WTC11 (cell line): ENCODE measurements around the gene LZTS2. TPM values are rescaled to one million over a fixed set of nuclear protein-coding genes. Genes with fewer than 3 reads are reported as not detected.

Experiments used
- ATAC-seq: fragments of 200-7000 bp; cut with Tn5 transposase; 2 replicates; pipeline ENCODE4 v1.10.0; 2021; ENCODE audit warnings: mild to moderate bottlenecking, moderate library complexity
- CTCF ChIA-PET: fragments of 300-600 bp; sonication (Branson Sonifier 250); formaldehyde crosslinking; loops from one replicate; lab custom pipeline; 2021; ENCODE audit warnings: antibody characterized with exemption; lab: Charles Lee
- POLR2A ChIA-PET: fragments of 350-600 bp; sonication (Branson Sonifier 250); formaldehyde crosslinking; loops from one replicate; lab custom pipeline; 2021; ENCODE audit warnings: antibody characterized with exemption; lab: Charles Lee
- DNase-seq: peaks from one replicate; pipeline ENCODE4 v3.0.0; 2021; ENCODE audit warnings: low spot score
- H3K27ac Mint-ChIP-seq: 2 replicates; pipeline ENCODE4 v1.8.0; 2021; ENCODE audit warnings: mixed read lengths
- H3K27me3 Mint-ChIP-seq: 2 replicates; pipeline ENCODE4 v1.8.0; 2021; ENCODE audit warnings: low read depth, mild to moderate bottlenecking, moderate library complexity, mixed read lengths
- H3K36me3 Mint-ChIP-seq: 2 replicates; pipeline ENCODE4 v1.8.0; 2021; ENCODE audit warnings: mixed read lengths
- H3K4me1 Mint-ChIP-seq: 2 replicates; pipeline ENCODE4 v1.8.0; 2022; ENCODE audit warnings: mixed read lengths
- H3K4me3 Mint-ChIP-seq: 2 replicates; pipeline ENCODE4 v1.8.0; 2021; ENCODE audit warnings: mild to moderate bottlenecking, moderate library complexity, mixed read lengths
- H3K9me3 Mint-ChIP-seq: 2 replicates; pipeline ENCODE4 v1.8.0; 2021; ENCODE audit warnings: mixed read lengths
- CBFB ChIP-seq: sonication (generic); formaldehyde crosslinking; IDR thresholded peaks from 2 replicates; pipeline ENCODE4 v1.8.1; 2022; ENCODE audit warnings: mild to moderate bottlenecking, low read depth, missing genetic modification reagents
- E2F5 ChIP-seq: sonication (generic); formaldehyde crosslinking; IDR thresholded peaks from 2 replicates; pipeline ENCODE4 v1.8.1; 2022; ENCODE audit warnings: mild to moderate bottlenecking, moderate library complexity, missing genetic modification reagents
- ELF4 ChIP-seq: sonication (generic); formaldehyde crosslinking; IDR thresholded peaks from 2 replicates; pipeline ENCODE4 v1.8.1; 2022; ENCODE audit warnings: low read depth, mild to moderate bottlenecking, moderate library complexity, missing genetic modification reagents
- FOXP1 ChIP-seq: sonication (generic); formaldehyde crosslinking; IDR thresholded peaks from 2 replicates; pipeline ENCODE4 v1.8.0; 2022; ENCODE audit warnings: missing genetic modification reagents, mild to moderate bottlenecking, moderate library complexity, borderline replicate concordance
- GABPB1 ChIP-seq: sonication (generic); formaldehyde crosslinking; IDR thresholded peaks from 2 replicates; pipeline ENCODE4 v1.8.1; 2023; ENCODE audit warnings: mild to moderate bottlenecking, missing genetic modification reagents
- JUN ChIP-seq: sonication (generic); formaldehyde crosslinking; IDR thresholded peaks from 2 replicates; pipeline ENCODE4 v1.8.0; 2023; ENCODE audit warnings: mild to moderate bottlenecking, missing genetic modification reagents
- MAX ChIP-seq: sonication (generic); formaldehyde crosslinking; IDR thresholded peaks from 2 replicates; pipeline ENCODE4 v1.8.0; 2022; ENCODE audit warnings: mild to moderate bottlenecking, missing genetic modification reagents
- NR1H2 ChIP-seq: sonication (generic); formaldehyde crosslinking; IDR thresholded peaks from 2 replicates; pipeline ENCODE4 v1.9.0; 2021; ENCODE audit warnings: mild to moderate bottlenecking, moderate library complexity, missing genetic modification reagents
- PRDM15 ChIP-seq: sonication (generic); formaldehyde crosslinking; IDR thresholded peaks from 2 replicates; pipeline ENCODE4 v1.8.0; 2022; ENCODE audit warnings: missing genetic modification reagents
- SMAD3 ChIP-seq: sonication (generic); formaldehyde crosslinking; IDR thresholded peaks from 2 replicates; pipeline ENCODE4 v1.8.0; 2022; ENCODE audit warnings: missing genetic modification reagents, mild to moderate bottlenecking, borderline replicate concordance
- TEAD1 ChIP-seq: sonication (generic); formaldehyde crosslinking; IDR thresholded peaks from 2 replicates; pipeline ENCODE4 v1.8.0; 2022; ENCODE audit warnings: mild to moderate bottlenecking, missing genetic modification reagents
- ZBTB21 ChIP-seq: sonication (generic); formaldehyde crosslinking; IDR thresholded peaks from 2 replicates; pipeline ENCODE4 v1.8.1; 2023; ENCODE audit warnings: mild to moderate bottlenecking, missing genetic modification reagents, borderline replicate concordance
- ZNF416 ChIP-seq: fragments of 250-450 bp; sonication (Bioruptor Pico); IDR thresholded peaks from 2 replicates; pipeline ENCODE4 v1.9.0; 2021; ENCODE audit warnings: mild to moderate bottlenecking, inconsistent platforms
- ZNF512 ChIP-seq: sonication (generic); formaldehyde crosslinking; IDR thresholded peaks from 2 replicates; pipeline ENCODE4 v1.8.1; 2022; ENCODE audit warnings: missing genetic modification reagents, borderline replicate concordance
- total RNA-seq: library from RNA; stranded (reverse); gene quantifications from 3 replicates; pipeline ENCODE4 v1.2.3, GENCODE V29; 2021
- TF ChIP-seq, protein P1 (sequence below): sonication (generic); formaldehyde crosslinking; IDR thresholded peaks from 2 replicates; pipeline ENCODE4 v1.8.1; 2023; ENCODE audit warnings: mild to moderate bottlenecking, missing genetic modification reagents

Gene LZTS2
- total RNA-seq, 1 experiment from 2014 or later = 84.6 TPM

- ChIA-PET CTCF (interaction anchor here (0.7 to 9.7 kb wide), 6 partner anchors 15 to 38 kb away, joined by 3 to 143 read pairs (median 6); no protein-coding TSS in a partner anchor), POLR2A (interaction anchor here (0.6 kb wide), 1 partner anchor 210 kb away, joined by 7 read pairs; no protein-coding TSS in a partner anchor)
- Mint-ChIP-seq H3K27me3 (peaks cover 61% of the 10 kb centered on the region), H3K4me1 (peaks cover 14% of the 10 kb centered on the region), H3K9me3 (no peaks in the 10 kb centered on the region), H3K36me3 (no peaks in the 10 kb centered on the region), H3K4me3 (no peak overlapping the region), H3K27ac (no peak overlapping the region)
- TF ChIP-seq, protein P1, sequence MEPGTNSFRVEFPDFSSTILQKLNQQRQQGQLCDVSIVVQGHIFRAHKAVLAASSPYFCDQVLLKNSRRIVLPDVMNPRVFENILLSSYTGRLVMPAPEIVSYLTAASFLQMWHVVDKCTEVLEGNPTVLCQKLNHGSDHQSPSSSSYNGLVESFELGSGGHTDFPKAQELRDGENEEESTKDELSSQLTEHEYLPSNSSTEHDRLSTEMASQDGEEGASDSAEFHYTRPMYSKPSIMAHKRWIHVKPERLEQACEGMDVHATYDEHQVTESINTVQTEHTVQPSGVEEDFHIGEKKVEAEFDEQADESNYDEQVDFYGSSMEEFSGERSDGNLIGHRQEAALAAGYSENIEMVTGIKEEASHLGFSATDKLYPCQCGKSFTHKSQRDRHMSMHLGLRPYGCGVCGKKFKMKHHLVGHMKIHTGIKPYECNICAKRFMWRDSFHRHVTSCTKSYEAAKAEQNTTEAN (CRISPR knock-in tag) = no peak
- TF ChIP-seq ZNF512 (CRISPR knock-in tag) = no peak
- TF ChIP-seq TEAD1 = no peak
- no peak for TF ChIP-seq ELF4
- TF ChIP-seq E2F5 = no peak
- no peak for TF ChIP-seq NR1H2
- TF ChIP-seq ZBTB21 (CRISPR knock-in tag) = no peak
- no peak for TF ChIP-seq FOXP1 (CRISPR knock-in tag)
- TF ChIP-seq GABPB1 (CRISPR knock-in tag) = no peak
- TF ChIP-seq MAX (CRISPR knock-in tag) = no peak
- no peak for ATAC-seq
- DNase-seq = no peak
These were observed 35.7 kb downstream of the LZTS2 start for GRCh38 chr10:101035314-101035713.

DNA sequence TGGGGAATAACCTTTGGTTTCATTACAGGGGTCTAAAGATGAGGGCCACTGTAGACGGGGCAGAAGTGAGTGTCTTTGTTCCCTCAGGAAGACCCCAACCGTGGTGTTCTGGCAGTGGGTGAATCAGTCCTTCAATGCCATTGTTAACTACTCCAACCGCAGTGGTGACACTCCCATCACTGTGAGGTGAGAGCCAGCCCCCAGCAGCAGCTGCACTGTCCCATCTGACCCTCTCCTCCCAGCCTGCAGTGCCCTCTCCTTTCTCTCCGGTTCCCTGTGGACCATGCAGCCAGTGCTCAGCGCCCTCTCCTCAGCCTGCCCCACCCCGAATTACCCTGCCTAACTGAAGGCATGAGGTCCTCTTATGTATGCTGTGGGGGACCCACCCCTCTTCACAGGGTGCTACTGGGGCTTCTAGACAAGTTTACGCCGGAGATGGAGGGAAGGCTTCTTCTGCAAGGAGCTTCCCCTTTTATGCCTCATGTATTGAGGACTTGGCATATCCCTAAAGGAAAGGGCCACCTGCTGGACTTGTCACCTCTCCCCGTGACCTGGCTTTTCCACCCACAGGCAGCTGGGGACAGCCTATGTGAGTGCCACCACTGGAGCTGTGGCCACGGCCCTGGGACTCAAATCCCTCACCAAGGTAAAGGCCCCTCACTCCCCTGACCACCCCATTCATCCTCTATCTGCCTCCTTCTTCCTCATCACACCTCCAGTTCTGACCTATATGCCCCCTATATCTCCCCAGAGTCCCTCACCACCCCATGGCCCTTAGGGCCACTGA lies 36.5 kb downstream of the LZTS2 start:
- DNase-seq (no peak), ATAC-seq (no peak)
- Mint-ChIP-seq H3K36me3 (no peaks in the 10 kb centered on the region), H3K9me3 (no peaks in the 10 kb centered on the region), H3K27ac (no peak overlapping the region), H3K4me3 (no peak overlapping the region), H3K27me3 (peaks cover 60% of the 10 kb centered on the region), H3K4me1 (peaks cover 14% of the 10 kb centered on the region)
- CTCF ChIA-PET = interaction anchor here (1.2 to 9.7 kb wide), 5 partner anchors 14 to 39 kb away, joined by 3 to 143 read pairs (median 8); no protein-coding TSS in a partner anchor
- POLR2A ChIA-PET = no interaction called here
- TF ChIP-seq PRDM15 (CRISPR knock-in tag) (no peak), CBFB (CRISPR knock-in tag) (no peak), ZNF416 (CRISPR knock-in tag) (no peak), JUN (CRISPR knock-in tag) (no peak), SMAD3 (CRISPR knock-in tag) (no peak)
- TF ChIP-seq, protein P1 (CRISPR knock-in tag) = no peak
